Ramos (cell line): ENCODE measurements around the gene DHCR7.

Experiments
- in situ Hi-C: fragments of 300-500 bp; cut with MboI; formaldehyde crosslinking; loops from one replicate; pipeline ENCODE4 v1.14.3; 2022; ENCODE audit warnings: low sequenced_read_pairs; ENCODE audit not compliant: unreplicated experiment

DHCR7 gene

DNA sequence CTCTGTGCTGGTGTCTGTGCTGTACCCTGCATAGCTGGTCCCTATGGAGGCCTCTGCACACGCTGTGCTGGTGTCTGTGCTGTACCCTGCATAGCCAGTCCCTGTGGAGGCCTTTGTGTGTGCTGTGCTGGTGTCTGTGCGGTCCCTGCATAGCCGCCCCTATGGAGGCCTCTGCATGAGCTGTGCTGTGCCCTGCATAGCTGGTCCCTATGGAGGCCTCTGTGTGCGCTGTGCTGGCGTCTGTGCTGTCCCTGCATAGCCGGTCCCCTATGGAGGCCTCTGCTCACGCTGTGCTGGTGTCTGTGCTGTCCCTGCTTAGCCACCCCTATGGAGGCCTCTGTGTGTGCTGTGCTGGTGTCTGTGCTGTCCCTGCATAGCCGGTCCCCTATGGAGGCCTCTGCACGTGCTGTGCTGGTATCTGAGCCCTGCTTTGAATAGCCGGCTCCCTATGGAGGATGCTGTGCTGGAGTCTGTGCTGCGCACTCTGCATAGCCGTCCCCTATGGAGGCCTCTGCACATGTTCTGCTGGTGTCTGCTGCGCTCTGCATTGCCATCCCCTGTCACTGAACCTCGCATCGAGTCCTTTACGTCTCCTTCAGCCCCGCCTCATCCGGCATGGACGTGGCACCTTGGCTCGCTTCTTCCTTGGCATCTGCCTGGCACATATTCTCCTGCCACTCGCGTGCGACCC is 11.0 kb upstream of the DHCR7 start:
- in situ Hi-C loops, result no loop called here

DNA sequence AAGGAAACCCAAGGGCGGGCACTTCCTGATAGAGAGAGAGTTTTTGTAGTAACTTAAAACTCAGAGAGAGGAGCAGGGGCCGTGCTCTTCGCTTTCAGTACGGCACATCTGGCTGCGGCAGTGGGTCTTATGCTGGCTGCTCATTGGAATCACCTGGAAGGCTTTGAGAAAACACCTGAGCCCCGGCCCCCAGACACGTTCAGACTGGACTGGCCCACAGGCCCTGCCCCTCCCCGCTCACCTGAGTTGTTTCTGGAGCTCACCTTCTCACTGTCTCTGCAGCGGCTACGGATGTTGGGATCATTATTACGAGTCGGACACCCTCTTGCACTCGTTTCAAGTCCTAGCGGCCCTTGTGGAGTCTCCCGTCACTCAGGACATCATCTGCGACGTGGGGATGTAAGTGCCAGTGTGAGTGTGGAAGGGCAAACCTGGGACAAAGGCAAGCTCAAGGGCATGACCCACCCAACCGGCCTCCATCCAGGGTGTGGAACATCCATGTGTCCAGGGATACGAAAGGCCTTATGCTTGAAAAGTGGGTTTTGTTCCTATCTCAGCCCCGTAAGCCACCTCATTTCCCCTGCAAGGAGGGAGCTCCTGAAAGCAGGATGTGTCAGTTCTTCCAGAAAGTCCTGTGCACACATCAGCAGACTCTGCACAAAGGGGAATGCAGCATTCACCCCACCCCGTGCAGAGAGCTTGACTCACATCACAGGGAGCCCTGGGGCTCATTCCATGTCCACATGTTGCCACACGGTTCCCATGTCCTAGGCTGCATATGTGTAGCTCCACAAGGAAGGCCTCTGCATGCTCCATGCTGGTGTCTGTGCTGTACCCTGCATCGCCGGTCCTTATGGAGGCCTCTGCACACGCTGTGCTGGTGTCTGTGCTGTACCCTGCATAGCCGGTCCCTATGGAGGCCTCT is 10.2 kb upstream of the DHCR7 start:
- in situ Hi-C loops, result no loop called here

DNA sequence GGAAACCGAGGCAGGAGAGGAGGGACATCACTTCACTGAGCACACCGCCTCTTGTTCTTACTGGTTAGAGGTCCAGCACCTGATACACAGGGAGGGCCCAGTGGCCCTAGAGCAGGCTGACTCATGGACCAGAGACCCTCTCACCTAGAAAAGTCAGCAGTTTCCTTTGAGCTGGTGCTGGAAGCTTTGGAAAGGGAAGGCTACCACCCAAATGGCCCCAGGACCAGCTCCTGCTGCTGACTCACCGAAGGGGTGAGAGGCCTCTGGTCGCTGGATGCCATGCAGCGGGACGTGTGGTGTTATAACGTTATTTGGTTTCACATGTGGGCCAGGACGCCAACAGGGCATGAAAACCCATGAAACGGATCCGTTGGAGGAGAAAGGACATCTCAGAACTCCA is 8.6 kb upstream of the DHCR7 start:
- in situ Hi-C loops, result no loop called here

DNA sequence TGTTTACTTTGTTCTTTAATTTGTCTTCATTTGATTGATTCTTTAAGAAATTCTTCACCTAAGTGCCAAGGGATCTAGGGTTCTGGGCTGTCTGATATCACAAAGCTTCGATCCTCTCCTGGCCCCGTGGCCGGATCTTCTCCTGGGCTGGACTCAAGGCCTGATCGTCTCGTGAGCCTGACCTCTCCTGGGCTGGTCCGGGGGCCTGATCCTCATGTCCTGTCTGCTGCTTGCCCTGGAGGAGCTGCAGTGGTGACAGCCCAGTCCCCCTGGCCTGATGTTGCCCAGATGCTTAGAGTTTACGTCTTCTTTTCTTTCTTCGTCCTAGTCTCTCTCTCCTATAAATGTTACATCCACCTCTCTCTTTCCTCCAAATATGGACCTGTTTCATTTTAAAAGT is 8.1 kb upstream of the DHCR7 start:
- in situ Hi-C loops, result no loop called here

DNA sequence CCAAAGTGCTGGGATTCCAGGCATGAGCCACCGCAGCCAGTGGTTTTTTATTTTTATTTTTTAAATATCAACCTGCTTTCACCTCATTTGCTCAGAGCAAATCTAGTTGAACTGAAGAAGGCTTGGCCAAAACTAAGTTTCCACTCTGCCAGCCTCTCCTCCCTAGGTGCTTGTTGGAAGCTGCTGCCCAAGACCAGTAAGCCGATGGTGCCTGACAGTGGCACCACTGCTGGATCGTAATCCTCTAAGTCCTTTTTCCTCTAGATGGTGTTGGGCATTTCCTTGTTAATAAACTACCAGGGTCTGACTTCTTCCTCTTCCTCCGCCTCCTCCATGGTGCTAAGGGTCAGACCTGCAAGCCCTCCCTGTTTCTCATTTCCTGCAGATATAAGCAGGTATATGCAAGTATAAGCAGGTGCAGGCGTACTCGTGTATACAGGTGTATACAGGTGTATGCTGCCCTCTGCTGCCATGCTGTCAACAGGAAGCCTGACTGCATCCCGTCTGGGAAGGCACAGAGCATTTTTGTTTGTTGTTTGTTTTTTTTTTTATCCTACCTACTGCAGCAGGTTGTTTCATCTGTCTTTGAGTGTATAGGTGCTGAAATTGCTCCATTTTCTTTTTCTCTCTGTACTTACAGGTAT is 6.4 kb upstream of the DHCR7 start:
- in situ Hi-C loops, result no loop called here

DNA sequence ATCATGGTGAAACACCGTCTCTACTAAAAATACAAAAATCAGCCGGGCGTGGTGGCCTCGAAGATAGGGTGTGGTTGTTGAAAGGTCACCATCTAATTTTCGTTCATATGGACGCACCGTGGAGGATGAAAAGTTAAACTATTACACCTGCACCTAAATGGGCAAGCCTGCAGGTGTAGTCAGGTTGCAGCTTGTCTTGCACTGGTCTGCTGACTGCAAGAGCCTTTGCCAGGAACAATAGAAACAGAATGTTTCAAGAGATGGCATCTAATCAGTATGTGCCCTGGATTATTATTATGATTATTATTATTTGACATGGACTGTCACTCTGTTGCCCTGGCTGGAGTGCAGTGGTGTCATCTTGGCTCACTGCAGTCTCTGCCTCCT is 5.7 kb upstream of the DHCR7 start:
- in situ Hi-C loops, result no loop called here

DNA sequence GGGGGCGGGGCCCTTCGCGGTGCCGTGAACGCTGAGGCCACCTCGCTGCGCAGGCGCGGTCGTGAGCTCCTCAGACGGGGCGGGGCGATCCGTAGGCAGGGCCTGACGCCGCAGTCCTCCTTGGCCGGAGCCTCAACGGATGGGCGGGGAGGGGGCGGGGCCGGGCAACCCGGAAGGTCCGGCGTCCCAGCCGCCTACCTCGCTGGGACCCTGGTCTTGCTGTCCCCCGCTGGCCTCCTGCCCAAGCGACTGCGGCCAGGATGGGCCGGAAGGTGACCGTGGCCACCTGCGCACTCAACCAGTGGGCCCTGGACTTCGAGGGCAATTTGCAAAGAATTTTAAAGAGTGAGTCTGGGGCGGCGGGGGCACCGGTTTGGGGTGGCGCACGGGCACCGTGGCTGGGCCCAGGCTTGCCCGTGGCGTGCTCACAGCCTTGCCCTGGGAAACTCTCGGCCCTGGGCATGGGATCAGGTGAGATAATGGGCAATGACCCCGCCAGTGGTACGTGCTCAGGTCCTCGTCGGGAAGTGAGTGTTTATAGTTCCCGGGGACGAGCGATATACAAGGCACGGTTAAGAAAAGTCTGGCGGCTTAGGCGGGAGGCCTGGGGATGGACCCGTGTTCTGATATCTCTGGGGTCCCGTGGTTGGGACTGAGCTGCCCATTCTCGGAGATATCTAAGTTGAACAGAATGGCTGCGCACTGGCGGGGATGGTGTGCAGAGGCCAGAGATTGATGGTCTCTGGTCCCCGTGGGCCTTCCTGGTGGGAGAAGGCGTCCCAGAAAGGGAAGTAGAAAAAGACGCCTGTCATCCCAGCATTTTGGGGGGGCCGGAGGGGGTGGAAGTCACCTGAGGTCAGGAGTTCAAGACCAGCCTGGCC is 5.1 kb upstream of the DHCR7 start, which contains the start of gene NADSYN1:
Gene NADSYN1, plus strand, starts transcription at position 167 of the 881 bp plus-strand sequence. Its CDS starts 94 bp downstream, at position 261.
- in situ Hi-C loops, result no loop called here

DNA sequence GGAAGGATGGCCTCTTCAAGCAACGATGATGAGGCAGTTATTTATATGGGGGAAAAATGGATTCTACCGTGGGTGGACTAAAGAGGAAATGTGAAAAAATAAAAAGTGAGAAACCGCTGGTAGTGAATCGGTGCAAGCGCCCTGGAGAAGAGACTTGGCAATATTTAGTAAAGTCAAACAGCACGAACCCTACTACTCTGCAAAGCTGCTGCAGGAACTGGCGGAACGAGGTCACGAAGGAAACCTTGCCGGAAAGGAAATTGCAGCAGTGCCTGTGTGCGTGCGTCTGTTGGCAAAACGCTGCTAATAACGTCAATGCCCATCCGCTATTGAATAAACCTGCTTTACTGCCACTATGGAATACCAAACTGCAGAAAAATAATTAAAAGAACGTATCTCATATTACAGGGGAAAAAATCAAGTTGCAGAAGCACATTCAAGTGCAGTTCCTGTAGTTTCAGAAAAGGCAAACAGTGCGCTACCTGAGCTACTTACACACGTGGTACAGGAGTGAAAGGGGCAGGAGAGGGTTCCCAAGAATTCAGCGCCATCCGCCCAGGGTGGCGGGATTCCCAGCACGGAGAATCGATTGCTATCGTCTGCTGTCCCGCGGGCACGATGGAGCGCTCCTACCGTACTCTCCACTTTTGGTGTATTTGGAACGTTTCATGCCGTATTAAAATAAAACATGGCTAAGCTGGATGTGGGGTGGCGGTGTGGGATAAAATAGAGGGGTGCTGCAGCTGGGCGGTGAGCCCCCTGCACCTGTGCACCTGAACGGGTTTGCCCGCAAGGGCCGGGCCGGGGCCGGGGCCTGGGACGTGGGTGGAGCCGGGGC is 4.2 kb upstream of the DHCR7 start:
- in situ Hi-C loops, result no loop called here

DNA sequence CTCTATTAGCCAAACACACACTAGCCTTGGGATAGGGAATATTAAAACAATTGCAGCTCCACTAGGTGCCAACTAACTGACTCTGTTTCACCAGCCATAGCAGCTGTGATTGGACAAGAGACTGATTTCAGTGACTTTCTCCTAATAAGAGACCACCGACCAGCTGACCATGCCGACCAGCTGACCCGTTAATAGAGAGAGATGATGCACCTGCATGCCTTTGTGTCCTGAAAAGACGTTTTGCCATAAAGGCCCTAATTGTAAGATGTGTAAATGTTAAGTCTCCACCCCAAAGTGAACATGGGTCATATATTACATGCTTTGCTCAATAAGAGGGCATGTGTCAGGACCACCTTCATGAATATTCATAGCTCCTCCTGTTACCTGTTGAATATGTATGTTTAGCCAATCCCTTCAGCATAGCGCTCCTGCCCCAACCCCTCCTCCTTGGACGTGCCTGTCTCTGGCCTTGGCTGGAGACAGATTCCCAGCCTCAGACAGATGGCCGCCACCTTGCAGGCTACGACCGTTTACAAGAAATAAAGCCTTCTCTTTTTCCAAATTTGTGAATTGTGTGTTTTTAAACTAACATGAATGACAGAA is 3.5 kb upstream of the DHCR7 start:
- in situ Hi-C loops, result no loop called here

DNA sequence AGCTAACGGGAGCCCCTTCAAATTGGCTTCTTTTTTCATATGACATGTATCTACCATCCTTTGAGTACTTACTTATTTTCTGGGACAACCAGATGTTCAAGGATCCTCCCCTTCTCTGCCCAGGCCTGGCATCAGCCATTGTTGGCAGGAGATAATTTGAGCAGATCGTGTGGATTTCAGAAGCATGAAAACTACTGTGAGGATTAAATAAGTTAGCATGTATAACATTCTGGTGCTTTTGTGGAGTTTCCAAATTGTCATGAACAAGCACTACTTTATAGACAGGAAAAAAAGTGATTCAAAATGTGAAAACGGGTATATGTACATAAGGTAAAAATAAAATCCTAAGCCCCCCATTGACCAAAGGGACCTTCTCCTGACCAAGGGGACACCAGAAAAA is 2.7 kb upstream of the DHCR7 start:
- in situ Hi-C loops, result no loop called here

DNA sequence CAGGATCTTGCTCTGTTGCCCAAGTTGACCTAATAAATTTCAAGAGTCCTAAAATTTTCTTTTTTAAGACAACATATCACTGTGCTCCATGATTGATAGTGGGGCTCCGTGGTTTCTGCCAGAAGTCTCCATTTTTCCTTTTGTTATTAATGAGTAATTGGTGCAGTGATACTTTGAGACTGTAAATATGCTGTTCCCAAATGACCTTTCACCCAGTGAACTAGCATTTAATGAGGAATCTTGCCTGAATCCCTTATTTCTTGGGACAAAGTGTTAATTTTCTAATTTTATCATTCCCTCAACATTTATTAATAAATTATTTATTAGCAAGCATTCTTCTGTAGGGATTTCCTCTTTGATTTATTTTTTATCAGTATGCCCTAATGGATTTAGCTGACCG is 2.3 kb upstream of the DHCR7 start:
- in situ Hi-C loops, result no loop called here

DNA sequence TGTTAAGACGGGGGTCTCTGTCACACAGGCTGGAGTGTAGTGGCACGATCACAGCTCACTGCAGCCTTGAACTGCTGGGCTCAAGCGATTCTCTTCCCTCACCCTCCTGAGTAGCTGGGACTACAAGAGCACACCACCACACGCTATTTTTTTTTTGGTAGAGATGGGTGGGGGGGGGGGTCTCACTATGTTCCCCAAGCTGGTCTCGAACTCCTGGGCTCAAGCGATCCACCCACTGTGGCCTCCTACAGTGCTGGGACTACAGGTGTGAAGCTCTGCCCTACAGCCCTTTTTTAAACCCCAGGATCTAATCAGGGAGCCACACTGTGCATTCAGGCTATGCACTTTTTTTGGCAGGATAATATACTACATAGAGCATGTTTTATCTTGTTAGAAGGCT is 1.4 kb upstream of the DHCR7 start:
- in situ Hi-C loops, result no loop called here

DNA sequence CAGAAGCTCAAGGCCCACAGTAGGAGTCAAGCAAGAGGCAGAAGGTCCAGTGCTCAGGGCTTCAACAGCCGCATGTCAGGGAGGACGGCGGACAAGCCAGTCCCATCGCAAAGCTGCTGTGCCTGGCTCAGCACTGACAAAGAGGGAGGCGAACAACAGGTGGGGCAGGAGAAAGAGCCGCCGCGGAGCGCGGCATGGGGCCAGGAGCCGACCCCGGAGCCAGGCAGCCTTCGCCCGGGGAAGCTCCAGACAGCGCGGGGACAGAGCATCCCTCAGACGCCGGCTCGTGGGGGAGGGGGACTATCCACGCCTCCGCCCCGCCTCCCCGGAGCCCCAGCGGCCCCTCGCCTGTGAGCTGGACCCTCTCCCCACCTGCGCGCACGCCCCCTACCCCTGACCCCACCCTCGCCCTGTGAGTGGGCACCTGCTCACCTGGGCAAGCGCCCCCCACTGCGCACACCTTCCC is 369 bp downstream of the DHCR7 start:
- in situ Hi-C loops, result no loop called here

DNA sequence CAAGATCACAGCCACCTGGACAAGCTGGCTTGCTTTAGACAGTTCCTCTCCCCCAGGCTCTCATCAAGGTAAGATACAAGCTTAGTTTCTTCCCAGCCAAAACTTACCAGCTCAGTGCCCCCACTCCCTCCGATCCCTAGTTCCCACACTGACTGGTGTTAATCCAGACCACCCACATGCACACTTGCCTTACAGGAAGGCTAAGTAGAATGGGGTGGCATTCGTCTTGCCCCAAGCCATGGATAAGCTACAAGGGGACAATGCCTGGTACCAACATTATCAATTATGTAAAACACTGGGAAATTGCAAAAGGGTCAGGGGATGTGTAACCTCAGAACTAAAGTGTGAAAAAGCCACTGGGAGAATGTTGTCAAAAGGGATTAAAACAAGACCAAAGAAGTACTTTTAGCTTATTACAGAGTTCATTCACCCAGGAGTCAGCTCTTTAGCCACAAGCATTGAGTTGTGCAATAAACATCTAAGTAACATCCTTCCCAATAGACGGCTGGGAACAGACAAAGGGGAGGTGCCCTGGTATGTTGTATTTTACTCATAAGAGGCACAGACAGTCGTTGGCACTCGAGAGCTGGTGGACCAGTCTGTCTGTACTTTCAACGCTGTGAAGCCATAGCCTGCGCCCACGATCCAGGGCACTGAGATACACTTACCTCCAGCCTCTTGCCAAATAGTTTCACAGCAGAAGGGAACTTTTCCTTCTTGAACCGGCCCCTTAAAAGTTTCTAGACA is 1.1 kb downstream of the DHCR7 start:
- in situ Hi-C loops, result no loop called here

DNA sequence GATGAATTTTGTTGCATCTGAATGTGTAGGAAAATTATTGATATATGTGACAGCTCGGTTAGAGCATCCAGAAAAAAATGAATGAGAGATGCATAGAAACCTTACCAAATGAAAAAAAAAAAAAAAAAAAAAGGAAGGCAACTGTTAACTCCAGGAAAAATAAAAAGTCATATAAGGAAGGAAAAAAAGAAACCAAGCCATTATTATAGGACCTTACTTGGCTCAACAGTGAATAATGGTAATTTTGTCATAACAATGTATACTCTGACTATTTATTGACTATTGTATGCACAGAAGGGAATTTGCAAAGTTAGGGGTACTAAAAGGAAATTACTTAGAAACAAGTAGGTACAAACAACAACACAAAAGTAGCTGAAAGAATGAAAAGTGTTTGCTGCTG is 2.0 kb downstream of the DHCR7 start:
- in situ Hi-C loops, result no loop called here

DNA sequence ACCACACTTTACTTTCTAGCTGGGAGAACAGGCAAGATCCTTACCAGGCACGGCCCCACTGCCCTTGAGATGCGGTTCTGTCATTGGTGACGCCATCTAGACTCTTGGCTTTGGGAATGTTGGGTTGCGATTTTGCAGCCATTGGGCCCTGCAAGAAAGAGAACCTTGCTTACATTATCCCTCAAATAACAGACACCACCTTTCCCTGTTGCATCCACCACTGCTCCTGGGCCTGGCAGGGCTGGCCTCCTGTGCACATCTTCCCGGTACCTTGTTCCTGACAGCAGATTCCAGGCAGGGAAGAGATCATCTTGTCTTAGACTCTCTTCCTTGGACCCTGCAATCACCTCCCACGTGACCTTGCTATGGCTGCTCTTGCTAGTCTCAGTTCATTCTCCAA is 3.4 kb downstream of the DHCR7 start:
- in situ Hi-C loops, result no loop called here

DNA sequence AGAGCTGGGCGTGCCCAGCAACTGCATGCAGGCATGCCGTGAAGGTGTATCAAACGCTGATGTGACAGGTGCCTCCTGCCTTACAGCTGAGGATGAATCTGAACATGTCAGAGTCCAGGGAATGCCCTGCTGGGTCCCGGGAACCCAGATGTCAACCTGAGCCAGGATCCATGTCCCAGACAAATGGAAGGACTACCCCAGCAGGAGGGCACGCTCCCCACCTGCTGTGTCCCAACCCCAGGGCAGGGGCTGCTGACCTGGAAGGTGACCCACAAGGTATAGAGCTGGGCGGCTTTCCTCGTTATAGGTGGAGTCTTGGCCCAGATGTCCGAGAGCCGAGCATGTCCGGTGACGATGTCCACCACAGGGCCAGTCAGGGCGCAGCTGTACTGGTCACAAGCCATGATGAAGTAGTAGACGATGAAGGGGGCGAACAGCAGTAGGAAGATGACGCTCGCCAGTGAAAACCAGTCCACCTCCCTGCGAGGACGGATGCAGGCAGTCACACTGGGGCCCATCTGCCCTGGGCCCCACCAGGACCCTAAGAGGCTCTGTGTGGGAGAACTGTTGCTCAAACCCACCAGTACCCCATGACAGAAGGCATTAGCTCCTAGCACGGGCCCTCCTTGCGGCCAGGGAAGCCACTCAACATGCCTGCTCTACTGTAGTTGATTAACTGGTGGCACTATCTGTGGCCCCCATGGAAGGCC is 4.3 kb downstream of the DHCR7 start:
- in situ Hi-C loops, result no loop called here

DNA sequence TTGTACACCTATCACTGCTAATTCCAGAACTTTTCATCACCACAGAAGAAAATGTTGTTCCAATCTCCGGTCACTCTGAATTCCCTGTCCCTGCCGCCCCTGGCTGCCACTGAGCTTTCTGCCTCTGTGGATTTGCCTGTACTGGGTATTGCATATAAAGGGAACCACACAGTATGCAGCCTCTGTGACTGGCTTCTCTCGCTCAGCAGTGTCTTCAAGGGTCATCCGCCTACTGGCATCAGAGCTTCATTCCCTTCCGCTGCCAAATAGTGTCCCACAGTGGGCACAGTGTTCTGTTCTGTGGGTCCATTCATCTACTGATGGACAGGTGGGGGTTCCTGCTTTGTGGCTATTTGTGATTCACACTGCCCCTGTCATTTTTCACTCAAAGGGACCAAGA is 5.3 kb downstream of the DHCR7 start:
- in situ Hi-C loops, result no loop called here
